ENCODE measurements around the gene RCC1.

- TF ChIP-seq CTCF (IDR thresholded peaks at IDR 0.05) = no peak
- no peak for TF ChIP-seq POLR2A (IDR thresholded peaks at IDR 0.05)
- no peak for TF ChIP-seq EP300 (IDR thresholded peaks at IDR 0.05)
These were observed 3.9 kb downstream of the RCC1 start for GRCh38 chr1:28509705-28510272.
